Keratinocyte (primary cell): ENCODE results near the gene STX8.

ENCODE experiments used
- EZH2 ChIP-seq: IDR thresholded peaks from one replicate; pipeline ENCODE4 v1.6.1; 2012; ENCODE audit warnings: inconsistent platforms, mild to moderate bottlenecking, low read length, moderate library complexity
- TF ChIP-seq, protein P1 (sequence below), 3 experiments: IDR thresholded peaks in 1 of 3; conservative IDR thresholded peaks in 1 of 3; optimal IDR thresholded peaks in 1 of 3; 2 replicates in 2 of 3; 3 replicates in 1 of 3; pipeline versions ENCODE3 to v1.5.1; 2011; ENCODE audit warnings: low read length in 3 of 3, mild to moderate bottlenecking in 3 of 3, moderate library complexity in 2 of 3, control low read depth in 1 of 3, inconsistent platforms in 1 of 3; ENCODE audit not compliant: insufficient read depth in 2 of 3; ENCODE audit errors: extremely low read depth in 1 of 3

DNA sequence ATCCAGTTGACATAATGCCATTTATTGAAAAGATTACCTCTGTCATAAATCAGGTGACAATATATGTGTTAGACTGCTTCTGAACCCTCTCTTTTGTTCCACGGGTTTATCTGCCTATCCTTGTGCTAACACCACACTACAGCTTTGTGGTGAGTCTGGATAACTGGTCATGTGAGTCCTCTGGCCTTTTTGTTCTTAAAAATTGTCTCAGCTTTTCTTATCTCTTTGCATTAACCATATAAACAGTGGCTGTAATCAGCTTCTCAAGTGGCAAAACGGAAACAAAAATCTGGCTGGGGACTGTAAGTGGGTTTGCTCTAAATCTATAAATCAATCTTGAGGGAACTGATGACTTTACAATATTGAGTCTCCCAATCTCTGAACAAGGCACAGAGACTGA lies 44.6 kb downstream of the STX8 start:
- TF ChIP-seq, protein P1, sequence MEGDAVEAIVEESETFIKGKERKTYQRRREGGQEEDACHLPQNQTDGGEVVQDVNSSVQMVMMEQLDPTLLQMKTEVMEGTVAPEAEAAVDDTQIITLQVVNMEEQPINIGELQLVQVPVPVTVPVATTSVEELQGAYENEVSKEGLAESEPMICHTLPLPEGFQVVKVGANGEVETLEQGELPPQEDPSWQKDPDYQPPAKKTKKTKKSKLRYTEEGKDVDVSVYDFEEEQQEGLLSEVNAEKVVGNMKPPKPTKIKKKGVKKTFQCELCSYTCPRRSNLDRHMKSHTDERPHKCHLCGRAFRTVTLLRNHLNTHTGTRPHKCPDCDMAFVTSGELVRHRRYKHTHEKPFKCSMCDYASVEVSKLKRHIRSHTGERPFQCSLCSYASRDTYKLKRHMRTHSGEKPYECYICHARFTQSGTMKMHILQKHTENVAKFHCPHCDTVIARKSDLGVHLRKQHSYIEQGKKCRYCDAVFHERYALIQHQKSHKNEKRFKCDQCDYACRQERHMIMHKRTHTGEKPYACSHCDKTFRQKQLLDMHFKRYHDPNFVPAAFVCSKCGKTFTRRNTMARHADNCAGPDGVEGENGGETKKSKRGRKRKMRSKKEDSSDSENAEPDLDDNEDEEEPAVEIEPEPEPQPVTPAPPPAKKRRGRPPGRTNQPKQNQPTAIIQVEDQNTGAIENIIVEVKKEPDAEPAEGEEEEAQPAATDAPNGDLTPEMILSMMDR (optimal IDR thresholded peaks at IDR 0.05 in 1 of 3, IDR thresholded peaks at IDR 0.05 in 1 of 3, conservative IDR thresholded peaks at IDR 0.05 in 1 of 3; ENCODE audit: extremely low read depth in 1 of 3, insufficient read depth in 2 of 3, low read length in 3 of 3), result no peak
- no peak for TF ChIP-seq EZH2
